MM.1S (cell line): Measurements from ENCODE around the gene FMO3.

Experiments
- CTCF ChIP-seq: fragments of 300-600 bp; sonication (generic); IDR thresholded peaks from 2 replicates; pipeline ENCODE4 v1.5.1; 2016; ENCODE audit warnings: antibody characterized with exemption, low read length, mixed read lengths
- EZH2phosphoT487 ChIP-seq: fragments of 300-600 bp; sonication (generic); IDR thresholded peaks from 2 replicates; pipeline ENCODE4 v1.6.1; 2018; ENCODE audit warnings: antibody characterized with exemption, low read length

GRCh38 chr1:171107969-171108368 is 17.3 kb downstream of the FMO3 start:
- no peak for TF ChIP-seq CTCF
- no peak for TF ChIP-seq EZH2phosphoT487
